ENCODE data around the gene SLC6A9. TPM values are rescaled to one million over a fixed set of nuclear protein-coding genes. Genes with fewer than 3 reads are reported as not detected.

The SLC6A9 gene
- total and polyA plus RNA-seq, 2 of the 8 experiments (the other 6 are each of a cell fraction or from before 2014, with no cell fraction given): 20.2 to 24.2 TPM

DNA sequence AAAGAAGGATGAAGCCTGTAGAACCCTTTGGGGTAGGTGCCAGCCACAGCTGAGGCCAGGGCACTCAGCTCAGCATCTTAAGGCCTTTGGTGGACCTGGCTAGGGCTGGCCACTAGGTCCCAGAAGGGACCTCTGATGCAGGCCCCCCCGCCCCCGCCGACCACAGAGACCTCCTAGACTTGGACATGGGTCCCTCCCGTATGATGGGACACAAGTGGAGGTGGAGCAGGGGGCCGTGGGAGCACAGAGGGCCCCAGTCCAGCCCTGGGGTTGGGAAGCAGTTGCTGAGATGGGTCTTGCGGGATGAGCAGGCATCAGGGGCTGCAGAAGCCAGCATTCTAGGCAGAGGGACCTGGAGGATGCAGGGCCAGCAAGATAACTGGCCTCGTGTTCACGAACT, 49.0 kb downstream of the SLC6A9 start:
- ChIA-PET POLR2A (ENCODE audit: partially characterized antibody) (interaction anchor here (0.5 to 1.7 kb wide), 3 partner anchors 9 to 81 kb away, joined by 3 read pairs; partner anchors contain the start of gene CCDC24), CTCF (ENCODE audit: partially characterized antibody) (no interaction called here)
- H3K4me1 ChIP-seq (replicated peaks in 1 of 4; ENCODE audit: control insufficient read depth in 3 of 4, insufficient read depth in 4 of 4, low read length in 3 of 4): peaks cover 4 to 13% (median 11%) of the 10 kb centered on the region in 4 experiments
- H3K27me3 ChIP-seq (replicated peaks in 1 of 4; ENCODE audit: control insufficient read depth in 3 of 4, extremely low read depth in 1 of 4, insufficient read depth in 3 of 4, low read length in 3 of 4): no peaks in the 10 kb centered on the region
- no peak overlapping the region for H2BK15ac ChIP-seq (ENCODE audit: low read length)
- H2BK12ac ChIP-seq (ENCODE audit: low read depth, low read length): no peak overlapping the region
- 90% methylated on average over 8 of the region's 8 CpGs; no CpG with 5 or more reads in 1 of the 2 experiments for WGBS, 2 experiments (ENCODE audit: extremely low coverage in 1 of 2, insufficient coverage in 1 of 2, insufficient read length in 1 of 2, insufficient replicate concordance in 2 of 2, low coverage in 1 of 2, low lambda C conversion rate in 2 of 2, missing lambda C conversion rate in 1 of 2)
- H3K18ac ChIP-seq (ENCODE audit: extremely low read depth, low read length): no peak overlapping the region
- H3K4ac ChIP-seq (replicated peaks; ENCODE audit: insufficient read length, low read depth, low read length): no peak overlapping the region
- H4K5ac ChIP-seq (ENCODE audit: insufficient read length, low read depth, low read length): no peak overlapping the region
- peaks cover 20% of the 10 kb centered on the region for H3K79me1 ChIP-seq (ENCODE audit: low read depth, low read length)
- peaks cover 16% of the 10 kb centered on the region for H3K23me2 ChIP-seq (ENCODE audit: low read depth, low read length)
- TF ChIP-seq CEBPB (IDR thresholded peaks at IDR 0.05; ENCODE audit: low read depth, low read length): no peak
- TF ChIP-seq RFX5 (IDR thresholded peaks at IDR 0.05; ENCODE audit: borderline replicate concordance, low read depth, low read length): no peak
- no peak for TF ChIP-seq JUN (IDR thresholded peaks at IDR 0.05; ENCODE audit: low read depth, low read length)
- no peak for TF ChIP-seq RAD21 (IDR thresholded peaks at IDR 0.05 in 1 of 2, conservative IDR thresholded peaks at IDR 0.05 in 1 of 2; ENCODE audit: low read depth in 2 of 2, low read length in 2 of 2)
- no peak for TF ChIP-seq SUZ12 (IDR thresholded peaks at IDR 0.05; ENCODE audit: low read length)
- no peak for TF ChIP-seq SP1 (IDR thresholded peaks at IDR 0.05; ENCODE audit: low read depth, low read length)
- TF ChIP-seq POLR2A (IDR thresholded peaks at IDR 0.05; ENCODE audit: control extremely low read depth in 1 of 2, low read depth in 2 of 2, low read length in 2 of 2): no peak
- TF ChIP-seq KDM5A (IDR thresholded peaks at IDR 0.05; ENCODE audit: low read length): no peak
- TF ChIP-seq EZH2 (IDR thresholded peaks at IDR 0.05; ENCODE audit: low read depth, low read length, severe bottlenecking): no peak
- TF ChIP-seq POU5F1 (IDR thresholded peaks at IDR 0.05; ENCODE audit: low read depth, low read length): no peak
- FAIRE-seq (no peak), DNase-seq (ENCODE audit: low read depth in 1 of 2, low spot score in 2 of 2) (no peak)
- H2BK120ac ChIP-seq (replicated peaks; ENCODE audit: low read depth, low read length): no peak overlapping the region
- peaks cover 0 to 11% of the 10 kb centered on the region in 2 experiments; a peak in 2 of 4 replicates for H3K79me2 ChIP-seq (ENCODE audit: control insufficient read depth in 1 of 2, insufficient read depth in 2 of 2, low read length in 2 of 2)
- H2BK20ac ChIP-seq (ENCODE audit: low read length): no peak overlapping the region
- H3K27ac ChIP-seq (ENCODE audit: low read depth, low read length): no peak overlapping the region
- H2AFZ ChIP-seq (ENCODE audit: low read length): no peak overlapping the region
- no peaks in the 10 kb centered on the region for H3K9me3 ChIP-seq (ENCODE audit: insufficient read depth in 2 of 2, low read depth in 1 of 2, low read length in 1 of 2)
- H2AK5ac ChIP-seq (ENCODE audit: low read depth, low read length): no peak overlapping the region; the same call in 1 of the 2 replicates
- H3K23ac ChIP-seq (ENCODE audit: insufficient read length): no peak overlapping the region
- H3K9ac ChIP-seq (replicated peaks in 1 of 4; ENCODE audit: extremely low read depth in 1 of 4, low read depth in 3 of 4, low read length in 3 of 4): no peak overlapping the region
- H3K14ac ChIP-seq (ENCODE audit: insufficient read length): no peak overlapping the region
- H3K4me2 ChIP-seq (ENCODE audit: insufficient read depth in 1 of 2, low read depth in 2 of 2, low read length in 2 of 2): no peak overlapping the region
- H3K56ac ChIP-seq (replicated peaks; ENCODE audit: insufficient read length, low read depth, low read length): no peak overlapping the region
- no peak overlapping the region for H4K91ac ChIP-seq (replicated peaks; ENCODE audit: insufficient read length, low read length)
- H4K20me1 ChIP-seq (replicated peaks in 1 of 2; ENCODE audit: control insufficient read depth in 1 of 2, insufficient read depth in 2 of 2, low read length in 2 of 2): peaks cover 0 to 27% of the 10 kb centered on the region in 2 experiments
- no peak overlapping the region for H3K4me3 ChIP-seq (ENCODE audit: extremely low read depth in 1 of 4, insufficient read depth in 2 of 4, low read depth in 3 of 4, low read length in 4 of 4)
- peaks cover 2 to 26% (median 10%) of the 10 kb centered on the region in 4 experiments; a peak in 4 of 8 replicates for H3K36me3 ChIP-seq (ENCODE audit: control insufficient read depth in 2 of 4, insufficient read depth in 4 of 4, low read length in 3 of 4)
- 0 out of 2 replicates have a peak overlapping the region, but pooled peaks have one; percentile 29 for H4K8ac ChIP-seq (ENCODE audit: extremely low read depth, insufficient read depth, low read length)
- H2BK5ac ChIP-seq (ENCODE audit: low read depth, low read length): 0 out of 2 replicates have a peak overlapping the region, but pooled peaks have one; percentile 35

Measured in H1 (cell line).